Central memory CD4-positive, alpha-beta T cell (primary cell): ENCODE measurements around the gene BICDL1.

Source experiments
- DNase-seq: peaks from one replicate; pipeline ENCODE4 v3.0.0; 2022

BICDL1 gene

GRCh38 chr12:120102189-120103043 is 113.4 kb downstream of the BICDL1 start:
- DNase-seq: no peak

- DNase-seq: no peak
Observed at GRCh38 chr12:120103044-120103338, 114.0 kb downstream of the BICDL1 start.

GRCh38 chr12:120103371-120103770 is 114.3 kb downstream of the BICDL1 start:
- DNase-seq: no peak

DNA sequence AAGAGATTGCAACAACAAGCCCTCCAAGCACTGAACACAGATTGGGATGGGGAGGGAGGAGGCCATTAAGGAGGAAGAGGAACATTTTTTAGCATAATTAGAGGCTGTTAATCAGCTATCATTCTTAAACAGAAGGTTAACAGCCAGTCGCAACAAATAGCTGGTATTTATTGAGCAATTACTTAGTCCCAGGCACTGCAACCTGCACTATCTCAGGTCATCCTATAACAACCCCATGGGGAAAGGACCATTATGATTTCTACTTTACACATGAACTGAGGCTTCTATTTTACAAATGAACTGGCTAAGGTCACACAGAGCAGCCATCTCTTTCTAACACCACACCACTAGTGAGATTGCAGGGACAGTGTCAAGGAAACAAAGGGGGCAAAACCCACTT is 117.1 kb downstream of the BICDL1 start:
- no peak for DNase-seq

DNA sequence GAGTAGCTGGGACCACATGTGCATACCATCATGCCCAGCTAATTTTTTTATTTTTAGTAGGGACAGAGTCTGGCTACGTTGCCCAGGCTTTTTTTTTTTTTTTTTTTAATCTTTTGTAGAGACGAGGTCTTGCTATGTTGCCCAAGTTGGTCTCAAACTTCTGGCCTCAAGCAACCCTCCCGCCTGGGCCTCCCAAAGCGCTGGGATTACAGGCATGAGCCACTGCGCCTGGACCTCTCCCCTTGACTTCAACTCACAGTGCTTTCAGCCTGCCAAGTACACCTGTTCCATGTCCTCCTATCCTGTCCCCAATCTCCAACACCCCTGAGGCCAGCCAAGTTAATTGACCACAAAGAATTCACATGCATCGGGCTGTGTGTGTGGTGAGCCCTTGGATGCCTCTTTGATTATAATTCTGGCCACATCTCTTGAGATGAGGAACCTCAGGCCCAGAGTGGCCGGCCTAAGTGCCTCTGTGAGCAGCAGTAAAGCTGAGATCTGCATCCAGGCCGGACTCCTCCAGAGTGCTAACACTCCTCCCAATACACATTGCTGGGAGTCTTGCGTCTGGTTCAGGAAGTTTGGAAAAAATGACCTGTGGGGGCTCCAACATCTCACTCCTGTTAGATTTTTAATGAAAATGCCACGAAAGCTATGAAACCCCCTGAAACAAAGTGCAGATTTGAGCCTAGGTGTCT is 120.7 kb downstream of the BICDL1 start:
- DNase-seq: no peak

GRCh38 chr12:120110550-120111501 is 121.8 kb downstream of the BICDL1 start:
- peak; percentile 60 for DNase-seq

DNA sequence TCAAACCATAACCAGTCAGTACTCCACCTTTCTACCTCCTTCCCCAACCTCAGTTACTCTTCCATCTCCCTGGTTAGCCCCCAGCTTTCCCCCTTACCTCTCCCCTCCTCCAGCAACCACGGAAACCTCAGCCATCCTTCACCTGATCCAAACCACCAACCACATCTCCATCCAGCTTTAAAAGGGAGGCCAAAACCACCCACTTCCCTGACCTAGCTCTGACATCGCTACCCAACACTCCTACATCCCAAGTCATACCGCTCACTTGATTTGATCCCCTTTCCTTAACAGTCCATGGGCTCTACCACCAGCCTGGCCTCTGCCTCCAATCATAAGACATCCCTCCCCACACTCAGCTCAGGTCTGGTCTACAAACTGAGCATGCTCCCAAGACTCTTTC is 126.0 kb downstream of the BICDL1 start:
- DNase-seq: no peak

- DNase-seq: no peak
Observed at GRCh38 chr12:120115692-120116440, 126.8 kb downstream of the BICDL1 start.

DNA sequence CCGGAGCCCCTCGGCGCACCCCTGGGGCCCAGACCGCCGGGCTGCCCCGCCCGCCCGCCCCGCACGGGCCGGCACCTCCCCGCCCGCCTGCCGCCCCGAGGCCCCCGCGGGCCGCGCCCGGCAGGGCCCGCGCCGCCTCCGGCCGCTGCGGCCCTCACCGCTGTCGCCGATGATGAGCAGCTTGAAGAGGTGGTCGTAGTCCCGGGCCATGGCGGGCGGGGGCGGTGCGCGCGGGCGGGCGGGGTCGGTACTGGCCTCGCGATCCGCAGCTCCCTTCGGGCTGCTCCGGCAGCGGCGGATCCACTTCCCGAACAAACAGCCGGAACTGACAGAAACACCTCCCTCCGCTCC is 127.4 kb downstream of the BICDL1 start, which contains the start of gene RAB35:
Gene RAB35, minus strand, starts transcription at position 313 of the 351 bp plus-strand sequence. Its CDS starts 103 bp downstream, at position 210.
- DNase-seq: no peak

DNA sequence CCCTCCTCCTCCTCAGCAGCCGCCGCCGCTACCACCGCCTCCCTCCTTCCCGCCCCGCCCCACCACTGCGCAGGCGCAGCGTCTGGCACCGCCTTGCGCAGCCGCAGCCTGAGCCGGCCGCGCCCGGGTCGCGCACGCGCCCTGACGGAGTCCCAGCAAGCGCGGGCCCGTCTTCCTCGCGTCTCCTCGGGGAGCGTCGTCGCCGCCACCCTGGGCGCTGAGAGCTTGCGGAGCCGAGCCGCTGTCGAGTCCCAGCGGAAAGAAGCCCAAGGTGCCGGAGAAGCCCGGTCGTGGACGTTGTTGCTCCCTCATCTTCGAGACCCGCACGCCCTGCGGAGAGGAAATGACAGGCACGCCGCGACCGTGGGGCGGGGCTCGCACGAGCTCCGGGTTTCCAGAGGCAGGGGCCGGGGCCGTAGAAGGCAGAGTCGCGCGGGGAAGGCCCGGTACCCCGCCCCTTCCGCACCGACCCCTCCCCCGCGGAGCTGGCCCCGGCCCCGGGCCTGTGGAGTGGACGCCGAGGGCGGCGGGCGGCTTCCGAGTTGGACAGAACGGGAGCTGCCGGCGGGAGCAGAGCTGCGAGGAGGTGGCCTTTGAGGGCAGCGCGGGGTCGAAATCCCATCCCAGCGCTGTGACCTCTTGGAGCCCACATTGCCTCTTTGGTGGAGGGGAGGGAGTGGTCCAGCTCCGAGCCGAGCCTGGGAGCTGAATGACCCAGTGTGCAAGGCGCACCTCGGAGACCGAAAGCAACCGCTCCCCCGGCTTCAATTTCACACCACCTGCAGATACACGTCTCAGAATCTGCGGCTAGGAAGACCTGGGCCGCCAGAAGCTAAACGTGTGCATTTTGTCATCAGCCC is 128.0 kb downstream of the BICDL1 start:
- peak; percentile 98 for DNase-seq

DNA sequence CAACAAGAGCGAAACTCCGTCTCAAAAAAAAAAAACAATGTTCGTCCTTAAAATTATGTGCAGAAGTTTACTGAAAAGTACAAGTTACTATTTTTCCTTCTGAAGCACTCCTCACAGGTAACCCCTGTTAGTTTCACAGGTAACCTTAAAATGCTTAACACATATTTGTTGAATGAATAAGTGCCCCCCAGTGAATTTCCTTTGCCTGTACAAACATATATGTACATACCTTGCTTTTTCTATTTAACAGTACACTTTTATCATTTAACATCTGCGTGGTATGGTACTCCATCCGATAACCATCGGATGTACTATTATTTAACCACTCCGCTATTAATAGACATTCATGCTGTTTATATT is 128.9 kb downstream of the BICDL1 start:
- no peak for DNase-seq

GRCh38 chr12:120118321-120119061 is 129.5 kb downstream of the BICDL1 start:
- DNase-seq: no peak

- DNase-seq: no peak
Observed at GRCh38 chr12:120119271-120119973, 130.4 kb downstream of the BICDL1 start.

DNA sequence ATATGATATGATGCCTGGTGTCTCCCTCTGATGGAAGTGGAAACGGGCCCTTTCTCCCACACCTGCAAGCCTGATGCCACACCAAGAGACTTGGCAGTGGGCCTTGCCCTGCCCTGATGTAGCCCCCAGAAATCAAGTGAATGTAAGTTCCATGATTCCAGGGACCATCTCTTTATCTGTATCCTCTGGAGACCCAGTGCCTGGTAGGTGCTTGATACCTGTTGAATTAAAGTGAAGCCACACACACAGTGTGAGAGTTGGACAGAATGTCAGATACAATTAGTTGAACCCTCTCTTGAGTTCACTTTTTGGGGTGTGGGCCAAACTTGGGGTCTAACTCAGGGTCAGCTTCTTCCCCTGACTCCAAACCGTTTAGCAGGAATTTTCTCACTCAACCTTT is 132.3 kb downstream of the BICDL1 start:
- DNase-seq: no peak

DNA sequence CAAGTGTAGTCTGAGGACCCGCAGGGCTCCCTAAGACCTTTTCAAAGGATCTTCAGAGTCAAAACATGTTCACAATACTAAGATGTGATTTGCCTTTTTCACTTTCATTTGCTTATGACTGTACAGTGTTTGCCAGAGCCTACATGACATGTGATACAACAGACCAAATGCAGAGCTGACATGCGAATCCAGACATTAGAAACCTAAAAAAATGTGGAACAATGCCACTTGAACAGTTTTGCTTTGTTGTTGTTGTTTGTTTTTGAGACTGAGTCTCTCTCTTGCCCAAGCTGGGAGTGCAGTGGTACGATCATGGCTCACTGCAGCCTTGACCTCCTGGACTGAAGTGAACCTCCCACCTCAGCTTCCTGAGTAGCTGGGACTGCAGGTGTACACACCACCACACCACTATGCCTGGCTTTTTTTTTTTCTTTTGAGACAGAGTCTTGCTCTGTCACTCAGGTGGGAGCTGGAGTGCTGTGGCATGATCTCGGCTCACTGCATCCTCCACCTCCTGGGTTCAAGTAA is 132.8 kb downstream of the BICDL1 start:
- peak; percentile 28 for DNase-seq

- DNase-seq: no peak
Observed at GRCh38 chr12:120125029-120125428, 136.0 kb downstream of the BICDL1 start.

GRCh38 chr12:120125792-120126634 is 137.0 kb downstream of the BICDL1 start:
- DNase-seq: no peak

- no peak for DNase-seq
Observed at GRCh38 chr12:120126635-120127005, 137.6 kb downstream of the BICDL1 start.

DNA sequence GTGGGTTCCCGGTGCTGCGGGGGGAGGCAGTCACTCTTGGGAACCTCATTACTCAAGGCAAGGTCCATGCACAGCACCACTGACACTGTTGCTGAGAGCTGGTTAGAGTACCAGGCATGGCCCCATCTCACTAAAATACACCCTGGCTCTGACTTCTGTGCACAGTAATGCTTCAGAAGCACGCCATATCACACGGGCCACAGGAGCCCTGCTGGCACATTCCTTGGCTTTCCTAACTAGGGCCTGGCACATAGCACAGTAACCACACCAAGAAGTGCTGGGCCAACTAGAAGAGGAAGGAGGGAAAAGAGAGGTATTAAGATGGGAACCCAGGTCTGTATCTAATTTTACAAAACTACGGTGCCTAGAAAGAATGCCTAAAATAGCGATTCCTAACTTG is 141.0 kb downstream of the BICDL1 start:
- no peak for DNase-seq
